Measurements from ENCODE around the gene EXT2.

Gene EXT2

DNA sequence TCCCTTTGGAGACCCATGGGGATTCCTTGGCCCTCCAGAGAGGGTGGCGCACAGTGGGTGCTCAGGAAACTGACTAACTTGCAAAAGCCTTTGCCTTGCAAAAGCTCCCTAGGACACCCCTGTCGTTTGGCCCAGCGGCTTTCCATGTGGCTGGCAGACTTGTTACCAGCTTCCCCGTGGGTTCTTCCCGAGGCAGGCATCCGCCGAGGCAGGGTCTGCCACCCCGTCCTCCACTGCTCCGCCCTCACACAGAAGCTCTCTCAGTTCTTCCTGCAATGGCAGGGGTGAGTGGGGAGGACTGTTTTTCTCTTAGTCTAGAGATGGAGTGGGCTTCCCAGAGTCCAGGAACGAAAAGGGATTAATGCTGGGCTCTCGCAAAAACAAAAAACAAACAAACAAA is 191.4 kb downstream of the EXT2 start:
- TF ChIP-seq, protein P1, sequence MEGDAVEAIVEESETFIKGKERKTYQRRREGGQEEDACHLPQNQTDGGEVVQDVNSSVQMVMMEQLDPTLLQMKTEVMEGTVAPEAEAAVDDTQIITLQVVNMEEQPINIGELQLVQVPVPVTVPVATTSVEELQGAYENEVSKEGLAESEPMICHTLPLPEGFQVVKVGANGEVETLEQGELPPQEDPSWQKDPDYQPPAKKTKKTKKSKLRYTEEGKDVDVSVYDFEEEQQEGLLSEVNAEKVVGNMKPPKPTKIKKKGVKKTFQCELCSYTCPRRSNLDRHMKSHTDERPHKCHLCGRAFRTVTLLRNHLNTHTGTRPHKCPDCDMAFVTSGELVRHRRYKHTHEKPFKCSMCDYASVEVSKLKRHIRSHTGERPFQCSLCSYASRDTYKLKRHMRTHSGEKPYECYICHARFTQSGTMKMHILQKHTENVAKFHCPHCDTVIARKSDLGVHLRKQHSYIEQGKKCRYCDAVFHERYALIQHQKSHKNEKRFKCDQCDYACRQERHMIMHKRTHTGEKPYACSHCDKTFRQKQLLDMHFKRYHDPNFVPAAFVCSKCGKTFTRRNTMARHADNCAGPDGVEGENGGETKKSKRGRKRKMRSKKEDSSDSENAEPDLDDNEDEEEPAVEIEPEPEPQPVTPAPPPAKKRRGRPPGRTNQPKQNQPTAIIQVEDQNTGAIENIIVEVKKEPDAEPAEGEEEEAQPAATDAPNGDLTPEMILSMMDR (IDR thresholded peaks at IDR 0.05), result no peak

GRCh38 chr11:44288133-44288526 is 192.7 kb downstream of the EXT2 start:
- TF ChIP-seq, protein P1 (IDR thresholded peaks at IDR 0.05), result no peak

DNA sequence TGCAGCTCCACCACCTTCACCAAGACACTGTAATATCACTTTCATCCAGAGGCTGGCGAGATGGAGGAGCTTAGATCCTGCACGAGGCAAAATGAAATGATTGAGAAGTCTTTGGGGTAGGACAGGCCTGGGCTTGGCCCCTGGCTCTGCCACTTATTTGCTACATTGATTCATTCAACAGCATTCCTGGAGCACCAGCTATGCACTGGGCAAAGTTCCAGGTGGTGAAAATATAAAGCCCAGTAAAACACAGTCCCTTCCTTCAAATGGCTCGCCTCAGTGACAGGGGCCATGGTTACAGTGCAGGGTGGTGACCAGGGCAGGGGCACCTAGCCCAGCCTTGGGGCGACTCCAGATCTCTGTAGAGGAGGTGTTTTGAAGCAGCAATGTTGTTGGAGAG is 194.7 kb downstream of the EXT2 start:
- TF ChIP-seq, protein P1 (IDR thresholded peaks at IDR 0.05), result no peak
